ENCODE measurements around the gene ASB4. TPM values are rescaled to one million over a fixed set of nuclear protein-coding genes. Genes with fewer than 3 reads are reported as not detected.

Gene ASB4
- total and polyA plus RNA-seq, 2 experiments from 2014 or later: not detected

GRCh38 chr7:95436407-95436806, 49.3 kb upstream of the ASB4 start:
- H3K36me3 ChIP-seq (ENCODE audit: insufficient read depth): no peaks in the 10 kb centered on the region
- H3K27ac Mint-ChIP-seq: no peak overlapping the region
- H3K4me2 ChIP-seq: no peak overlapping the region
- no peaks in the 10 kb centered on the region for H3K9me3 Mint-ChIP-seq
- H3K9me2 ChIP-seq (ENCODE audit: insufficient read depth): peaks cover 4% of the 10 kb centered on the region; the same call in 1 of the 2 replicates
- no peak overlapping the region; the same call in 2 of the 3 replicates for H3K4me3 Mint-ChIP-seq
- no peaks in the 10 kb centered on the region for H4K20me1 ChIP-seq (replicated peaks; ENCODE audit: insufficient read depth)
- DNase-seq (ENCODE audit: low spot score) (no peak), ATAC-seq (no peak)
- no peak for TF ChIP-seq JUNB (IDR thresholded peaks at IDR 0.05; ENCODE audit: unreplicated experiment)
- no peak for TF ChIP-seq POLR2AphosphoS5 (IDR thresholded peaks at IDR 0.05; ENCODE audit: low read depth)
- no peak for TF ChIP-seq EZH2phosphoT487 (IDR thresholded peaks at IDR 0.05; ENCODE audit: unreplicated experiment)
- no peak for TF ChIP-seq STAT1 (IDR thresholded peaks at IDR 0.05; ENCODE audit: unreplicated experiment)
- peaks cover 8% of the 10 kb centered on the region for H3K27me3 Mint-ChIP-seq (ENCODE audit: insufficient read depth, low read depth, poor library complexity)
- H3K4me1 ChIP-seq (ENCODE audit: insufficient read depth): no peaks in the 10 kb centered on the region
- H3F3A ChIP-seq (replicated peaks; ENCODE audit: low read depth): no peaks in the 10 kb centered on the region
- H3K36me3 Mint-ChIP-seq (ENCODE audit: low read depth): peaks cover 3% of the 10 kb centered on the region; the same call in 1 of the 3 replicates
- H3K4me1 Mint-ChIP-seq: peaks cover 5% of the 10 kb centered on the region
- no peak overlapping the region for H3K4me3 ChIP-seq
- no peaks in the 10 kb centered on the region for H3K27me3 ChIP-seq (ENCODE audit: insufficient read depth)
- no peak overlapping the region for H2AFZ ChIP-seq
- no peak overlapping the region for H3K27ac ChIP-seq (ENCODE audit: low read depth)
- peaks cover 15% of the 10 kb centered on the region for H3K79me2 ChIP-seq (replicated peaks; ENCODE audit: insufficient read depth)

GRCh38 chr7:95440394-95441038, 45.2 kb upstream of the ASB4 start:
- Histone ChIP-seq H3K9me2 (ENCODE audit: insufficient read depth) (peaks cover 4% of the 10 kb centered on the region; the same call in 1 of the 2 replicates), H3F3A (replicated peaks; ENCODE audit: low read depth) (no peaks in the 10 kb centered on the region), H2AFZ (no peak overlapping the region), H3K36me3 (ENCODE audit: insufficient read depth) (no peaks in the 10 kb centered on the region), H3K4me1 (ENCODE audit: insufficient read depth) (no peaks in the 10 kb centered on the region), H4K20me1 (replicated peaks; ENCODE audit: insufficient read depth) (no peaks in the 10 kb centered on the region), H3K4me2 (no peak overlapping the region), H3K27me3 (ENCODE audit: insufficient read depth) (no peaks in the 10 kb centered on the region), H3K4me3 (no peak overlapping the region), H3K27ac (ENCODE audit: low read depth) (no peak overlapping the region), H3K79me2 (replicated peaks; ENCODE audit: insufficient read depth) (no peaks in the 10 kb centered on the region)
- peaks cover 2% of the 10 kb centered on the region for H3K27me3 Mint-ChIP-seq (ENCODE audit: insufficient read depth, low read depth, poor library complexity)
- no peak for TF ChIP-seq CTCF (conservative IDR thresholded peaks at IDR 0.05; ENCODE audit: low read depth in 2 of 2)
- H3K4me3 Mint-ChIP-seq: no peak overlapping the region
- H3K4me1 Mint-ChIP-seq: no peaks in the 10 kb centered on the region
- no peak for DNase-seq (ENCODE audit: low spot score)
- H3K9me3 Mint-ChIP-seq: no peaks in the 10 kb centered on the region
- ATAC-seq: no peak
- no peaks in the 10 kb centered on the region for H3K36me3 Mint-ChIP-seq (ENCODE audit: low read depth)
- H3K27ac Mint-ChIP-seq: no peak overlapping the region

- no peak overlapping the region for H3K27ac Mint-ChIP-seq
- no peak overlapping the region for H3K4me3 Mint-ChIP-seq
- no peak for ATAC-seq
- TF ChIP-seq ZNF331 (CRISPR knock-in tag; IDR thresholded peaks at IDR 0.05; ENCODE audit: low read depth) (no peak), EZH2phosphoT487 (IDR thresholded peaks at IDR 0.05; ENCODE audit: unreplicated experiment) (no peak), REST (IDR thresholded peaks at IDR 0.05; ENCODE audit: unreplicated experiment) (no peak), NANOG (IDR thresholded peaks at IDR 0.05; ENCODE audit: borderline replicate concordance) (no peak), EZH2 (IDR thresholded peaks at IDR 0.05; ENCODE audit: low read depth, unreplicated experiment) (no peak)
Observed at GRCh38 chr7:95441042-95441823, 44.5 kb upstream of the ASB4 start.

More at GRCh38 chr7:95441042-95441823, 44.5 kb upstream of the ASB4 start:
- Histone ChIP-seq H4K20me1 (replicated peaks; ENCODE audit: insufficient read depth) (no peaks in the 10 kb centered on the region), H3K27ac (ENCODE audit: low read depth) (no peak overlapping the region), H2AFZ (no peak overlapping the region), H3K4me2 (no peak overlapping the region), H3K4me1 (ENCODE audit: insufficient read depth) (no peaks in the 10 kb centered on the region), H3K9me2 (ENCODE audit: insufficient read depth) (peaks cover 4% of the 10 kb centered on the region; the same call in 1 of the 2 replicates), H3K27me3 (ENCODE audit: insufficient read depth) (no peaks in the 10 kb centered on the region), H3F3A (replicated peaks; ENCODE audit: low read depth) (no peaks in the 10 kb centered on the region), H3K36me3 (ENCODE audit: insufficient read depth) (no peaks in the 10 kb centered on the region), H3K4me3 (no peak overlapping the region), H3K79me2 (replicated peaks; ENCODE audit: insufficient read depth) (no peaks in the 10 kb centered on the region)
- Mint-ChIP-seq H3K4me1 (no peaks in the 10 kb centered on the region), H3K36me3 (ENCODE audit: low read depth) (no peaks in the 10 kb centered on the region), H3K27me3 (ENCODE audit: insufficient read depth, low read depth, poor library complexity) (no peaks in the 10 kb centered on the region), H3K9me3 (no peaks in the 10 kb centered on the region)
- no peak for DNase-seq (ENCODE audit: low spot score)

Data from GM23338 (cell line).